Measurements from ENCODE around the gene C2orf69.
A peak's percentile ranks its signal among the peaks of the same experiment; 100 is the strongest.
"Not testable (repeated sequence)": the region's sequence is repeated elsewhere in the genome, so short reads cannot be mapped to it uniquely, and the experiment has no call there.

C2orf69 gene

GRCh38 chr2:199911052-199911876 lies at the start of gene C2orf69:
C2orf69 (plus strand) TSS chr2:199911293; CDS start chr2:199911439, 146 bp downstream.
- DNase-seq, result peak; percentile 75 to 94

- no peak for DNase-seq
Measured at GRCh38 chr2:199862788-199863187, 48.3 kb upstream of the C2orf69 start.

DNA sequence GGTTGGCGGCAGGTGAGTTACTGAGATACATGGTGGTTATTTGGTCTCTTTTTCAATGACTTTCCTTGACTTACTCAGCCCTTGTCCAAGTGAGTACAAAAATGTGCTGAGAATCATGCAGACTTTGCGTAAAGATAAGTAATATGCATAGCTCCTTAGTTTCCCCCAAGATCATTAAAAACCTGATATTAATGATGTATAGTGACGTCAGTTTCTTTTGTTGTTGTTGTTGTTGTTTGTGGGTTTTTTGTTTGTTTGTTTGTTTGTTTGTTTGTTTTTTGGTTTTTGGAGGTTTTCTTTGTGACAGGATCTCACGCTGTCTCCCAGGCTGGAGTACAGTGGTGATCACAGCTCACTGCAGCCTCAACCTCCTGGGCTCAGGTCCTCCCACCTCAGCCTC lies 45.2 kb upstream of the C2orf69 start:
- no peak for DNase-seq

- no peak for DNase-seq
Measured at GRCh38 chr2:199868431-199869226, 42.5 kb upstream of the C2orf69 start.

- DNase-seq, result no peak
Measured at GRCh38 chr2:199869227-199869541, 41.9 kb upstream of the C2orf69 start.

DNA sequence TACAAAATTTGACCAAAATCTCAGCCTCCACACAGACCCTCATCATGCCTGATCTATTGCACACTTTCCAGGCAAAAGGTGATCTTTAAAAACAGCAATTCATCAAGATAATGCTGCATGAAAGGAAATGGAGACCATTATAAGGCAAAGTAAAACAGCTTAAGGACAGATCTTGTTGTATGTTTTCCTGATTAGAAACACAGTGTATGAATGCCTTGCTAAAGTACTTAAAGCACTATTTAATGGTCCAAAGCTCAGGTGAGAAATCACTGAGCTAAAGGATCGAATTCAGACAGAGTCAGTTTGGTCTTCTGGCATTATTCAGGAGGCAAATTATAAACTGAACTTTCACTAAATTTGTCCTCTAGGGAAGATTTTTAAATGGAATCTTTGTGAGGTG lies 41.4 kb upstream of the C2orf69 start:
- no peak for DNase-seq

DNA sequence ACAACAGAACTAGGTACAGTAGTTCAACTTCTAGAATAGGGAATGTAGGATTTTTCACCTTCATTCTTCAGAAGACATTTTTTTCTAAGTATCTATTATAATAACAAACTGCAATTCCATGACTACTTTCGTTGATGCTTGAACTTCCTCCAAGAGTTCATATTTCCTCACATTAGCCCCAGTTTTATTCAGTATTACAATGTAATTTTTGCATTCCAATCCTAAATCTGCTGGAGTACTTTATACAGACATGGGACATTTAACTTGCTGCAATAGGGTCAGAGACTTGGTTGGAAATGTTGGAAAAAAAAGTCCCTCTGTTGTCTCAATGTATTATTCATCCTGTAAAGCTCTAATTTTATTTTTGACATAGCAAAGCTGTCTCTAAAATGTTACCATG lies 40.5 kb upstream of the C2orf69 start:
- DNase-seq, result no peak

GRCh38 chr2:199874209-199874608 lies 36.9 kb upstream of the C2orf69 start:
- DNase-seq, result no peak

GRCh38 chr2:199875400-199875799 lies 35.7 kb upstream of the C2orf69 start:
- DNase-seq, result no peak

GRCh38 chr2:199882667-199883066 lies 28.4 kb upstream of the C2orf69 start:
- no peak for DNase-seq

- DNase-seq, result no peak
Measured at GRCh38 chr2:199883474-199884212, 27.4 kb upstream of the C2orf69 start.

GRCh38 chr2:199895406-199895805 lies 15.7 kb upstream of the C2orf69 start:
- DNase-seq, result no peak

DNA sequence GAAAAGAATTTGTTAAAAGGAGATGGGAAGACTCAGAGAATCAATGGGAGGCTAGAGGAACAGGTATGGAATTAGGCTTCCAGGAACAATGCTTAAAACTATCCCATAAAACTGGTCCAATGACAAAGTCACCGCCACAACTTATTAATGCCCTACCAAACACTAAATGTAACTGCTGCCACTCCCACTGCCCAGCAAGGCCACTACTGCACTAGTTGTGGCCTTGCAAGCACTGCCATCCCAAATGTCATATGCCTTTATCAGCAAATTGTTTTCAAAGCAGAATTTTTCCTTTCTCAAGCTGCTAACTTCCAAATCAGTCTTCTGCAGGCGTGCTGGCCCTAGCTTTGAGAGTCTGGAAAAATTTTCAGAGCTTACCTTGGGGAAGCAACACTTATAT lies 14.5 kb upstream of the C2orf69 start:
- no peak for DNase-seq

DNA sequence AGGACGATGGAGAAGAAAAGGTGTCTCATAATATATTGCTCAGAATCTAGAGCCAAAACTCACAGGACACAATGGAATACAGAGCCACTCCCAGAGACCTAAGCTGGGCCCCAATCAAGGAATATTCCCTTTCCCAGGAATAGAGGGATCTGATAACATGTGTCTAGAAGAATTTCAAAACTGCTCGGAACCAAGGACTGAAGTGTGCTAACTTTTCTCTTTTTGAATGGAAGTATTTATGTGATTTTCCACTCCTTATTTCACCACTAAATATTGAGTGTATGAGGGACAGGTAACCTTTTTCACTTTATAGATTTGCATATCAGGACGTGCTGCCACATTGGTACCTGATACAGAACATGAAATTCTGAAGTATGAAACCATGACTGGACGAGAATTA lies 9.2 kb upstream of the C2orf69 start:
- no peak for DNase-seq

GRCh38 chr2:199902486-199903110 lies 8.5 kb upstream of the C2orf69 start:
- no peak for DNase-seq

- DNase-seq, result no peak
Measured at GRCh38 chr2:199903111-199903510, 8.0 kb upstream of the C2orf69 start.

DNA sequence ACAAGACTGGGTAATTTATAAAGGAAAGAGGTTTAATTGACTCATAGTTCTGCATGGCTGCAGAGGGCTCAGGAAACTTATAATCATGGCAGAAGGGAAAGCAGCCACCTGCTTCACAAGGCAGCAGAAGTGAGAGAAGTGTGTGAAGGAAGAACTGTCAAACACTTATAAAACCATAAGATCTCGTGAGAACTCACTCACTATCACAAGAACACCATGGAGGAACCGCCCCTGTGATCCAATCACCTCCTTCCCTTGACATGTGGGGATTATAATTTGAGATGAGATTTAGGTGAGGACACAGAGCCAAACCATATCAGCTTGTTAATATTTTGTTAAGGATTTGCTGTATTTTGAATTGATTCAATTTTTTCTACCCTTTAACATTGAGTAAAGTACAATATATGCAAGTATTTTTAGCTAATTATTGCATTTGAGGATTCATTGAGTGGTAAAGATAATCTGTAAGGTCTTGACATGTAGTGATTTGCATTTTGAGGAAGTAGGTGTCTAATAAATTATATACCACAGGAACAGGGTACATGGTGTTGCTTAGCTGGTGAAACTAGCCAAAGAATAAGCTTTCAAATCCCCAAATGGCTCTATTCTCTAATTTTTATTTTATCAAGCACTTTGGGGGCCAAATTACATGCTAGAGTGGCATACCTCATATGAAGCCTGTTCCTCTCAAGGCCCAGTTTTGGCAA lies 3.9 kb upstream of the C2orf69 start:
- no peak for DNase-seq

DNA sequence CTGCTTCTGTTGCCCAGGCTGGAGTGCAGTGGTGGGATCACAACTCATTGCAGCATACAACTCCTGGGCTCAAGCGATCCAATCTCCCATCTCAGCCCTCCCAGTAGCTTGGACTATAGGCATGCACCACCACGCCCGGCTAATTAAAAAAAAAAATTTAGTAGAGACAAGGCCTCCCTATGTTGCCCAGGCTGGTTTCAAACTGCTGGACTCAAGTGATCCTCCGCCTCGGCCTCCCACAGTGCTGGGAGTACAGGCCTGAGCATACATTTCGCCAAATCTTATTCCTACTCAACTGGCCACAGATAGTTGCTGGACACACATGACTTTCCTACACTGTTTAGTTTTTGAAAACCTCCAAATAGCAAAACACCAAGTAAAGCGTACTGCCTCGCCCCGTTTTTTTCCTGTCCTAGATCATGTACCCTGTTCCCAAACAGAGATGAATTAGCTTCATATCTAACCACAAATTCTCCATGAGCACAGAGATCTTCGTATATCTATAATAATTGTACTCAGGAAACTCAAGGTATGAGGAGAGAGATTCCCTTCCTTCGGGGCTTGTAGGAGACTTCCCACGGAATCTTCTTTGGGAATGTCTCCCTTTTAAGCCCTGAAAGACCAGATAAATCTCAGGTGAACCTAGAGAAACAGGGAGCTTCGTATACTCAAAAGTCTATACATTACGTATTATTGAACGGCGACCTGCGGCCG lies 598 bp upstream of the C2orf69 start:
- peak in 1 of 2 experiments; percentile 28 for DNase-seq

DNA sequence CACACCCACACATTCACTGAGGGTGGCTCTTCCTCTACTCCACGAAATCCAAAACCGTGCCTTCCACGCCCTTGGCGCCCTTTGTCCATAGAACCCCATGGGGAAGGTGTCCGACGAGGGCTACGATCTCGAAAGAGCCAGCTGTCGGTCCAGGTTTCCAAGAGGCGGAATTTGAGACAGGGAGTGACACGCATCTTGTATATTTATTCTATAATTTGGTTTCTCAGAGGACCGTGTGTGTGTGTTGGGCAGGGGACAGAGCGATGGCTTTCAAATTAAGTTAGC lies 726 bp downstream of the C2orf69 start:
- no peak for DNase-seq

GRCh38 chr2:199912553-199913114 lies 1.5 kb downstream of the C2orf69 start:
- DNase-seq, result not testable (repeated sequence)

DNA sequence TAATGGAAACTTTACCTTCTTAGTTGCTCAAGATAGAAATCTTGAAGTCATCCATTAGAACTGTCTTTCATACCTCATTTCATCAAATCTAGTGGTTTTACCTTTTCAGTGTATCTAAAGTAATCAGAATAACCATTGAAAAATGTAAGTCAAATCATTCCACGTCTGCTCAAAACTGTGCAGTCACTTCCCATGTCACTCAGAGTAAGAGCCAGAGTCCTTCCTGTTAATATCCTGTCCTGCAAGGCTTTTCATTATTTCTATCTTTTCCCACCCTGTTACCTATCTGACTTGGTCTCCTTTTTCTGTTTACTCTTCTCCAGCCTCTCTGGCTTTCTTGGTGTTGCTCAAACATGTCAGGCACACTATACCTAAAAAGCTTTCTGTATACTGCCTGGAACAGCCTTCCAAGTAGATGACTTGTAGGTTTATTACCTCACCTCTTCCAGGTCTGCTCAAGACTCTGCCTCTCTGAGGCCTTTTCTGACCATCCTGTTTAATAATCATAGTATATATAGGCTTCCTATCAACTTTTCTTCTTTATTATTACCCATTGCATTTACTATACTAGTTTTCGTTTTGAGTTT lies 3.4 kb downstream of the C2orf69 start:
- DNase-seq, result no peak

All from NCI-H187 (cell line).